SH-SY5Y (cell line): Measurements from ENCODE around the gene PLEKHA5.

Source experiments
- GATA2 ChIP-seq: IDR thresholded peaks from 2 replicates; pipeline ENCODE4 v1.6.1; 2011; ENCODE audit warnings: mild to moderate bottlenecking, low read depth, low read length
- GATA3 ChIP-seq: IDR thresholded peaks from 2 replicates; pipeline ENCODE4 v1.6.1; 2011; ENCODE audit warnings: low read depth, mild to moderate bottlenecking, low read length, moderate library complexity

- TF ChIP-seq GATA3 = no peak
- no peak for TF ChIP-seq GATA2
Observed at GRCh38 chr12:19211802-19212201, 82.3 kb downstream of the PLEKHA5 start.
